Renal cortical epithelial cell (primary cell): ENCODE results near the gene GK. TPM values are rescaled to one million over a fixed set of nuclear protein-coding genes. Genes with fewer than 3 reads are reported as not detected.
A peak's percentile ranks its signal among the peaks of the same experiment; 100 is the strongest.
"Not testable (repeated sequence)": the region's sequence is repeated elsewhere in the genome, so short reads cannot be mapped to it uniquely, and the experiment has no call there.

ENCODE experiments used
- DNase-seq: peaks from one replicate; pipeline ENCODE4 v3.0.0-alpha.2; 2011; ENCODE audit warnings: low read depth
- total RNA-seq: library from RNA; depleted of rRNA; stranded (reverse); fragments of >200 nt; gene quantifications from 2 replicates; pipeline ENCODE4 v1.2.3, GENCODE V29; 2014

GK gene
- total RNA-seq, 1 donor from 2014 or later, result 2.0 TPM

GRCh38 chrX:30706216-30706775 lies 53.1 kb downstream of the GK start:
- DNase-seq, result no peak

GRCh38 chrX:30712214-30712613 lies 59.0 kb downstream of the GK start:
- DNase-seq, result no peak

- DNase-seq, result peak; percentile 55
Measured at GRCh38 chrX:30713061-30713525, 59.9 kb downstream of the GK start.

- DNase-seq, result no peak
Measured at GRCh38 chrX:30714138-30714537, 60.9 kb downstream of the GK start.

GRCh38 chrX:30715976-30716375 lies 62.8 kb downstream of the GK start:
- DNase-seq, result no peak

GRCh38 chrX:30733852-30734660 lies 80.8 kb downstream of the GK start:
- DNase-seq, result no peak

GRCh38 chrX:30734782-30735181 lies 81.6 kb downstream of the GK start:
- DNase-seq, result no peak

- peak; percentile 38 for DNase-seq
Measured at GRCh38 chrX:30735839-30736238, 82.6 kb downstream of the GK start.

- no peak for DNase-seq
Measured at GRCh38 chrX:30741545-30741944, 88.3 kb downstream of the GK start.

- peak; percentile 12 for DNase-seq
Measured at GRCh38 chrX:30748342-30748960, 95.2 kb downstream of the GK start.

GRCh38 chrX:30751497-30751896 lies 98.3 kb downstream of the GK start:
- DNase-seq, result peak; percentile 23

GRCh38 chrX:30762755-30763154 lies 109.5 kb downstream of the GK start:
- no peak for DNase-seq

GRCh38 chrX:30773764-30774163 lies 120.5 kb downstream of the GK start:
- DNase-seq, result not testable (repeated sequence)

- no peak for DNase-seq
Measured at GRCh38 chrX:30777575-30777974, 124.4 kb downstream of the GK start.

- DNase-seq, result no peak
Measured at GRCh38 chrX:30779453-30780030, 126.3 kb downstream of the GK start.

Other genes starting within 250 kb of the GK start
- gene TASL, start 75.7 kb upstream of the GK start, total RNA-seq, result not detected in 2 replicates
- gene TAB3, start 235.8 kb downstream of the GK start, total RNA-seq, result 20.1 and 31.0 TPM in 2 replicates